Prostate gland (tissue), 2 donors: ENCODE measurements around the gene LAMA3.

Experiments used
- POLR2A ChIP-seq: fragments of 450-650 bp; IDR thresholded peaks from one replicate; pipeline ENCODE4 v1.6.1; 2016; ENCODE audit warnings: antibody characterized with exemption, mild to moderate bottlenecking
- POLR2AphosphoS5 ChIP-seq: sonication (generic); formaldehyde crosslinking; IDR thresholded peaks from one replicate; pipeline ENCODE4 v1.6.1; 2017; ENCODE audit warnings: antibody characterized with exemption
- TF ChIP-seq, protein P1 (sequence below), 4 experiments: fragments of 200-600 bp in 2 of 4; fragments of 450-650 bp in 2 of 4; sonication (generic) in 2 of 4; IDR thresholded peaks; 1 replicate in 3 of 4; 2 replicates in 1 of 4; pipeline ENCODE4 v1.5.1; 2016 to 2019; ENCODE audit warnings: antibody characterized with exemption in 4 of 4, mild to moderate bottlenecking in 2 of 4, moderate library complexity in 2 of 4

GRCh38 chr18:23824669-23825068 lies 135.4 kb downstream of the LAMA3 start:
- TF ChIP-seq, protein P1, sequence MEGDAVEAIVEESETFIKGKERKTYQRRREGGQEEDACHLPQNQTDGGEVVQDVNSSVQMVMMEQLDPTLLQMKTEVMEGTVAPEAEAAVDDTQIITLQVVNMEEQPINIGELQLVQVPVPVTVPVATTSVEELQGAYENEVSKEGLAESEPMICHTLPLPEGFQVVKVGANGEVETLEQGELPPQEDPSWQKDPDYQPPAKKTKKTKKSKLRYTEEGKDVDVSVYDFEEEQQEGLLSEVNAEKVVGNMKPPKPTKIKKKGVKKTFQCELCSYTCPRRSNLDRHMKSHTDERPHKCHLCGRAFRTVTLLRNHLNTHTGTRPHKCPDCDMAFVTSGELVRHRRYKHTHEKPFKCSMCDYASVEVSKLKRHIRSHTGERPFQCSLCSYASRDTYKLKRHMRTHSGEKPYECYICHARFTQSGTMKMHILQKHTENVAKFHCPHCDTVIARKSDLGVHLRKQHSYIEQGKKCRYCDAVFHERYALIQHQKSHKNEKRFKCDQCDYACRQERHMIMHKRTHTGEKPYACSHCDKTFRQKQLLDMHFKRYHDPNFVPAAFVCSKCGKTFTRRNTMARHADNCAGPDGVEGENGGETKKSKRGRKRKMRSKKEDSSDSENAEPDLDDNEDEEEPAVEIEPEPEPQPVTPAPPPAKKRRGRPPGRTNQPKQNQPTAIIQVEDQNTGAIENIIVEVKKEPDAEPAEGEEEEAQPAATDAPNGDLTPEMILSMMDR (IDR thresholded peaks at IDR 0.05): no peak
- TF ChIP-seq POLR2A: no peak
- TF ChIP-seq POLR2AphosphoS5: no peak
